A673 (cell line): ENCODE measurements around the gene SDK1.

Source experiments
- EZH2 ChIP-seq: fragments of 200-600 bp; sonication (generic); IDR thresholded peaks from 2 replicates; pipeline ENCODE4 v1.6.1; 2017; ENCODE audit warnings: borderline replicate concordance, low read depth, mild to moderate bottlenecking, mixed read lengths, antibody characterized with exemption, low read length; ENCODE audit not compliant: poor library complexity, severe bottlenecking
- TF ChIP-seq, protein P1 (sequence below): fragments of 300-800, 200-600 bp; sonication (generic); conservative IDR thresholded peaks from 2 replicates; pipeline ENCODE4 v1.5.1; 2017; ENCODE audit warnings: low read depth, mild to moderate bottlenecking, antibody characterized with exemption, low read length, moderate library complexity, mixed read lengths

DNA sequence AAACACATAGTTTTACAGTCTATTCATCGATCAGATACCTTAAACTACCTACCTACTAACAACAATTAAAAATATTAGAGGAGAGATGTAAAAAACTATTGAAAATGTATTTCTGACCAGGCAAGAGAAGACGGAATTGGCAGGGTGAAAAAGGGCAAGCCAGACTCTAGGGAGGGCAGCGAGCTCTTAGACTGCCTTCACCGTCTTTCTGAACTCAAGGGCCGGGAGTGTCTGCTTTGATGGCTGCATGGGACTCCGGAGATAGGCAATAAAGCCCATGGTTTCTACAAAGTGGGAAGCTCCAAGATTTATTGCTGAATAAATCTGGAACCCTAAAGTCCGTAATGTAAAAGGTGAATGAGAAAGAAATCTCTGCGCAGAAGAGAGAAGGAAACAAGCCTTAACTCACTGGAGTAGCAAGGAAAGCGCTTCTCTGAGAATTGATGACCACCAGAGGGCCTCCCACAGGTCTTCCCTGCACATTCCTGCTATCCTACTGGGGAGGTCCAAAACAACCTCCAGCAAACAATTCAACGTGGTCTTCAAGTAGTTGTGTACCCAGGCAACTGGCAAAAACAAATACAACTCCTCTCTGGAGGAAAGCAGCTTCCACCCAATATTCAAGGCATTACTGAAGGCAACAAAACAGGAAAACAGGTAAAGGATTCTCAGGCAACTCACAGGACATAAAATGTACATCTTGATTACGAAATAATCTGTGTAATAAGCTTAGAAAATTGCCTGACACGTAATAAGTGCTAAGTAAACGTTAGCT is 181.3 kb downstream of the SDK1 start:
- TF ChIP-seq, protein P1, sequence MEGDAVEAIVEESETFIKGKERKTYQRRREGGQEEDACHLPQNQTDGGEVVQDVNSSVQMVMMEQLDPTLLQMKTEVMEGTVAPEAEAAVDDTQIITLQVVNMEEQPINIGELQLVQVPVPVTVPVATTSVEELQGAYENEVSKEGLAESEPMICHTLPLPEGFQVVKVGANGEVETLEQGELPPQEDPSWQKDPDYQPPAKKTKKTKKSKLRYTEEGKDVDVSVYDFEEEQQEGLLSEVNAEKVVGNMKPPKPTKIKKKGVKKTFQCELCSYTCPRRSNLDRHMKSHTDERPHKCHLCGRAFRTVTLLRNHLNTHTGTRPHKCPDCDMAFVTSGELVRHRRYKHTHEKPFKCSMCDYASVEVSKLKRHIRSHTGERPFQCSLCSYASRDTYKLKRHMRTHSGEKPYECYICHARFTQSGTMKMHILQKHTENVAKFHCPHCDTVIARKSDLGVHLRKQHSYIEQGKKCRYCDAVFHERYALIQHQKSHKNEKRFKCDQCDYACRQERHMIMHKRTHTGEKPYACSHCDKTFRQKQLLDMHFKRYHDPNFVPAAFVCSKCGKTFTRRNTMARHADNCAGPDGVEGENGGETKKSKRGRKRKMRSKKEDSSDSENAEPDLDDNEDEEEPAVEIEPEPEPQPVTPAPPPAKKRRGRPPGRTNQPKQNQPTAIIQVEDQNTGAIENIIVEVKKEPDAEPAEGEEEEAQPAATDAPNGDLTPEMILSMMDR, result peak; percentile 78
- TF ChIP-seq EZH2, result no peak
